HL-60/S4 (cell line): ENCODE measurements around the gene CDADC1.

ENCODE experiments used
- in situ Hi-C: fragments of 300-500 bp; cut with MboI; formaldehyde crosslinking; loops from 2 replicates; pipeline ENCODE4 v1.14.3; 2022; ENCODE audit warnings: low sequenced_read_pairs

CDADC1 gene

GRCh38 chr13:49247643-49248621, at the start of gene CDADC1:
Gene CDADC1, plus strand, starts transcription at chr13:49247925. Its CDS starts 113 bp downstream, at chr13:49248038.
- in situ Hi-C loops, result no loop called here

GRCh38 chr13:49206641-49207040, 41.1 kb upstream of the CDADC1 start:
- in situ Hi-C loops, result no loop called here

- in situ Hi-C loops, result no loop called here
Measured at GRCh38 chr13:49208619-49209018, 39.1 kb upstream of the CDADC1 start.

GRCh38 chr13:49210114-49210513, 37.6 kb upstream of the CDADC1 start:
- in situ Hi-C loops, result no loop called here

GRCh38 chr13:49210669-49211068, 37.1 kb upstream of the CDADC1 start:
- in situ Hi-C loops, result no loop called here

GRCh38 chr13:49213539-49213938, 34.2 kb upstream of the CDADC1 start:
- in situ Hi-C loops, result no loop called here

- in situ Hi-C loops, result no loop called here
Measured at GRCh38 chr13:49213997-49214916, 33.5 kb upstream of the CDADC1 start.

- in situ Hi-C loops, result no loop called here
Measured at GRCh38 chr13:49214917-49215376, 32.8 kb upstream of the CDADC1 start.

GRCh38 chr13:49216334-49216733, 31.4 kb upstream of the CDADC1 start:
- in situ Hi-C loops, result no loop called here

- in situ Hi-C loops, result no loop called here
Measured at GRCh38 chr13:49217962-49218492, 29.7 kb upstream of the CDADC1 start.

- in situ Hi-C loops, result no loop called here
Measured at GRCh38 chr13:49218493-49219051, 29.2 kb upstream of the CDADC1 start.

- in situ Hi-C loops, result no loop called here
Measured at GRCh38 chr13:49219647-49220035, 28.1 kb upstream of the CDADC1 start.

GRCh38 chr13:49220036-49220855, 27.5 kb upstream of the CDADC1 start, which contains the start of gene MLNR:
Gene MLNR, plus strand, starts transcription at chr13:49220338. Its CDS starts 0 bp downstream, at chr13:49220338.
- in situ Hi-C loops, result no loop called here

GRCh38 chr13:49220856-49221589, 26.7 kb upstream of the CDADC1 start:
- in situ Hi-C loops, result no loop called here

- in situ Hi-C loops, result no loop called here
Measured at GRCh38 chr13:49221590-49221965, 26.1 kb upstream of the CDADC1 start.

- in situ Hi-C loops, result no loop called here
Measured at GRCh38 chr13:49225223-49226042, 22.3 kb upstream of the CDADC1 start.

GRCh38 chr13:49226613-49227012, 21.1 kb upstream of the CDADC1 start:
- in situ Hi-C loops, result no loop called here

- in situ Hi-C loops, result no loop called here
Measured at GRCh38 chr13:49234741-49235140, 13.0 kb upstream of the CDADC1 start.
